Type B pancreatic cell (in vitro differentiated cells): Measurements from ENCODE around the gene LARP1. TPM values are rescaled to one million over a fixed set of nuclear protein-coding genes. Genes with fewer than 3 reads are reported as not detected.
A peak's percentile ranks its signal among the peaks of the same experiment; 100 is the strongest.

ENCODE experiments used
- DNase-seq: peaks from one replicate; pipeline ENCODE4 v3.0.0; 2021; ENCODE audit warnings: mixed read lengths; ENCODE audit not compliant: unreplicated experiment; ENCODE audit errors: extremely low spot score
- H3K27ac Mint-ChIP-seq: 2 replicates; pipeline ENCODE4 v1.8.0; 2021; ENCODE audit warnings: mild to moderate bottlenecking, mixed read lengths
- H3K27me3 Mint-ChIP-seq: 2 replicates; pipeline ENCODE4 v1.8.0; 2021; ENCODE audit warnings: mixed read lengths
- H3K36me3 Mint-ChIP-seq: 2 replicates; pipeline ENCODE4 v1.8.0; 2021; ENCODE audit warnings: mixed read lengths
- H3K4me1 Mint-ChIP-seq: one replicate; pipeline ENCODE4 v1.8.0; 2021; ENCODE audit warnings: mixed read lengths; ENCODE audit not compliant: unreplicated experiment
- H3K4me3 Mint-ChIP-seq: 2 replicates; pipeline ENCODE4 v1.8.0; 2021; ENCODE audit warnings: mild to moderate bottlenecking, mixed read lengths
- H3K9me3 Mint-ChIP-seq: 2 replicates; pipeline ENCODE4 v1.8.0; 2021; ENCODE audit warnings: mixed read lengths
- total RNA-seq: library from RNA; stranded (reverse); gene quantifications from 2 replicates; pipeline ENCODE4 v1.2.1, GENCODE V29; 2021; ENCODE audit warnings: low replicate concordance
- TF ChIP-seq, protein P1 (sequence below): fragments of 200-600 bp; sonication (generic); conservative IDR thresholded peaks from 2 replicates; pipeline ENCODE4 v1.5.0; 2021; ENCODE audit warnings: antibody characterized with exemption, mild to moderate bottlenecking

LARP1 gene
- total RNA-seq, 1 donor from 2014 or later: 220 TPM

DNA sequence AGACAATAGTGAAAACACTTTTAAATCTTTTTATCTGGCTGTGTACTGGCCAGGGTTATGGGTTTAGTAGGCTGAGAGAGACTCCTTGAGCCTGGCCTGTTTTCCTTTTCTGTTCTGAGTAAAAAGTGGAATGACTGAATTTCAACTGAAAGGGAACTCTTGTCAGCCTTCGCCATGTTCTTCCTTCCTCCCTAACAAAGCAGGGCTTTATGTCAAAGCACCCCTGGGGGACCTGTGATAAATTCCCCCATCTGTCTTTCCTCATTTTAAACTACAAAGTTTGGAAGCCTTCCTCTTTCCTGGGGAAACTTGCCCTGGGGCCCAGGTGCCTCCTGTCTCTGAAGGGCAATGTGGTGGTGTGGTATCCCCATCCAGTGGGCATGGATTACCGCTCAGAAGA is 29.7 kb downstream of the LARP1 start:
- Mint-ChIP-seq H3K27ac (peak overlapping the region; percentile 5), H3K36me3 (no peaks in the 10 kb centered on the region), H3K4me3 (no peak overlapping the region), H3K27me3 (no peaks in the 10 kb centered on the region), H3K9me3 (no peaks in the 10 kb centered on the region), H3K4me1 (peaks cover 61% of the 10 kb centered on the region)
- TF ChIP-seq, protein P1, sequence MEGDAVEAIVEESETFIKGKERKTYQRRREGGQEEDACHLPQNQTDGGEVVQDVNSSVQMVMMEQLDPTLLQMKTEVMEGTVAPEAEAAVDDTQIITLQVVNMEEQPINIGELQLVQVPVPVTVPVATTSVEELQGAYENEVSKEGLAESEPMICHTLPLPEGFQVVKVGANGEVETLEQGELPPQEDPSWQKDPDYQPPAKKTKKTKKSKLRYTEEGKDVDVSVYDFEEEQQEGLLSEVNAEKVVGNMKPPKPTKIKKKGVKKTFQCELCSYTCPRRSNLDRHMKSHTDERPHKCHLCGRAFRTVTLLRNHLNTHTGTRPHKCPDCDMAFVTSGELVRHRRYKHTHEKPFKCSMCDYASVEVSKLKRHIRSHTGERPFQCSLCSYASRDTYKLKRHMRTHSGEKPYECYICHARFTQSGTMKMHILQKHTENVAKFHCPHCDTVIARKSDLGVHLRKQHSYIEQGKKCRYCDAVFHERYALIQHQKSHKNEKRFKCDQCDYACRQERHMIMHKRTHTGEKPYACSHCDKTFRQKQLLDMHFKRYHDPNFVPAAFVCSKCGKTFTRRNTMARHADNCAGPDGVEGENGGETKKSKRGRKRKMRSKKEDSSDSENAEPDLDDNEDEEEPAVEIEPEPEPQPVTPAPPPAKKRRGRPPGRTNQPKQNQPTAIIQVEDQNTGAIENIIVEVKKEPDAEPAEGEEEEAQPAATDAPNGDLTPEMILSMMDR: no peak
- no peak for DNase-seq

DNA sequence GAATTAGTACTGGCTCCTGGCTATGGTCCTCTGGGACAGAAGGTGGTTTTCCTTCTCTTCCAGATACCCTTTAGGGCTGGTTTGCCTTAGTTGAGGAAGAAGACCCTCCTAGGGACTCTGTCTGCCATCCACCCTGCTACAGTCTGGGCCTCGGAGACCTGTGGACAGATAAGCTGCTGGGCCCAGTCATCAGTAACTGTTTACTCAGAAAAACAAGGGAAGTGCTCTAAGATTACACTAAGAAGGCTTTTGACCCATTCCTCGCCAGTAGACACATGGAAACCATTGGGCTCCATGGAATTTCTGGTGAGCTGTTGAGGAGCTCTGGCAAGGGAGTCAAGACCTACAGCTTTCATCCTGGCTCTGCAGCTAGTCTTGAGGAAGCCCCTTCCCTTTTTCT is 31.2 kb downstream of the LARP1 start:
- Mint-ChIP-seq H3K4me1 (peaks cover 57% of the 10 kb centered on the region), H3K9me3 (no peaks in the 10 kb centered on the region), H3K27ac (no peak overlapping the region), H3K36me3 (peaks cover 4% of the 10 kb centered on the region), H3K4me3 (no peak overlapping the region), H3K27me3 (no peaks in the 10 kb centered on the region)
- no peak for DNase-seq
- TF ChIP-seq, protein P1: no peak

DNA sequence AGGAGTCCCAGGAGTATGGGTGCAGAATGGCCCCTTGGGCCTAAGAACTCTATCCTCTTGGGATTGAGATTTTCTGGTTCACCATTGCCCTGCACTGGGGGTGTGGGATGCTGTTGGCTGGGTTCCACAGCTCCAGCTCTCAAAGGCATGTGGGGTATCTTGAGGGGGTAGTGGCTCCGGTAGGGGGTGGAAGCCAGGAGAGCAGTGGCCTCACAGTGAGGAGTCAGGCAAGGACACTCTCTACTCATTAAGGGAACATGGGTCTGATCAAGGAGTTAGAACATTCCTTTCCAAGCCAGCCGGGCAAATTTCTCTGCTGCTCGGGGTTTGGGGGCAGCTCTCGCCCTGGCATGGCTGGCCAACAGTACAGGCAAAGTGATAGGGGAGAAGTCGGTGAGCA is 33.0 kb downstream of the LARP1 start:
- H3K36me3 Mint-ChIP-seq: peaks cover 8% of the 10 kb centered on the region
- TF ChIP-seq, protein P1: no peak
- no peaks in the 10 kb centered on the region for H3K27me3 Mint-ChIP-seq
- no peak overlapping the region for H3K27ac Mint-ChIP-seq
- no peaks in the 10 kb centered on the region for H3K9me3 Mint-ChIP-seq
- DNase-seq: no peak
- peaks cover 41% of the 10 kb centered on the region for H3K4me1 Mint-ChIP-seq
- H3K4me3 Mint-ChIP-seq: no peak overlapping the region

DNA sequence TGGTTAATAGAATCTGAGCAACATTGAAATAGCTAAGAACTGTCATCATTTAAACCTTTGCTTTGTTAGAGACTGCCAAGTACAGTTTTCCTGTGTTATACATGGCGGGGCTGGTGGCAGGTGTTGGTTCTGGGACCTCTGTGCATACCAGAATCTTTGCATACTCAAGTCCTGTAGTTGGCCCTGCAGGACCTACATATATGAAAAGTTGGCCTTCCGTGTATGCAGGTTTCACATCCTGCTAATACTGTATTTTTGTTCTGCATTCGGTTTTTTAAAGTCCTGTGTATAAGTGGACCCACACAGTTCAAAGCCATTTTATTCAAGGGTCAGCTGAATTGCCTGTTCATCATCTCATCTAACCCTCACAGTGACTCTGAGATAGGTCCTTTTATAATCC is 36.4 kb downstream of the LARP1 start:
- no peak for DNase-seq
- no peak overlapping the region for H3K27ac Mint-ChIP-seq
- no peaks in the 10 kb centered on the region for H3K27me3 Mint-ChIP-seq
- H3K36me3 Mint-ChIP-seq: peaks cover 22% of the 10 kb centered on the region
- H3K9me3 Mint-ChIP-seq: no peaks in the 10 kb centered on the region
- TF ChIP-seq, protein P1: no peak
- H3K4me1 Mint-ChIP-seq: peaks cover 11% of the 10 kb centered on the region
- no peak overlapping the region for H3K4me3 Mint-ChIP-seq

DNA sequence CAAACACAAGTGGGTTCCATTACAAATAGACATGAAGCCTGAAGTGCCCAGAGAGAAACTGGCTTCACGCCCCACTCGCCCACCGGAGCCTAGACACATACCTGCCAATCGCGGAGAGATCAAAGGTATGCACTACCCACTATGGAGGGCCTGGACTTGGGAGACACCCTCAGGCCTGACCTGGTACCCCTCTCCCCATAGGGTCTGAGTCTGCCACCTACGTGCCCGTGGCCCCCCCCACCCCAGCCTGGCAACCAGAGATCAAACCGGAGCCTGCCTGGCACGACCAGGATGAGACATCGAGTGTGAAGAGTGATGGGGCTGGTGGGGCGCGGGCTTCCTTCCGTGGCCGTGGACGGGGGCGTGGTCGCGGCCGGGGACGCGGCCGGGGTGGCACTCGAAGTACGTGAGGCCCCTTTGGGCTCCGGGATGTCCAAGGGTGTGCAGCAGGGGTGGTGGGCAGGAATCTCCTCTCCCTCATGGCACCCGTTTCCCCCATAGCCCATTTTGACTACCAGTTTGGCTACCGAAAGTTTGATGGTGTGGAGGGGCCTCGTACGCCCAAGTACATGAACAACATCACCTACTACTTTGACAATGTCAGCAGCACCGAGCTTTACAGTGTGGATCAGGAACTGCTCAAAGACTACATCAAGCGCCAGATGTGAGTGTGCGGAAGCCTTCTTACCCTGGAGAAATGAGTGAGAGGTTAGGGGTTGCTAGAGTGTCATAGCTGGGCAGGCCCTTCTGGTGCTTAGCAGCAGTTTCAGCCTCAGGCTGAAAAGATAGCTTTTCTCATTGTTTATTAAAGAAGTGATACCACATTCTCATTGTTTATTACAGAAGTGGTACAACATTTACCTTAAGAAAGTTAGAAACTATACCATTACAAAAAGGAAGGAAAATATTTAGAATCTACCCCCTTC is 38.7 kb downstream of the LARP1 start:
- Mint-ChIP-seq H3K27me3 (no peaks in the 10 kb centered on the region), H3K36me3 (peaks cover 27% of the 10 kb centered on the region), H3K9me3 (no peaks in the 10 kb centered on the region), H3K27ac (peak overlapping the region; percentile 46), H3K4me1 (no peaks in the 10 kb centered on the region), H3K4me3 (no peak overlapping the region)
- TF ChIP-seq, protein P1: no peak
- DNase-seq: no peak
